Breast epithelium (tissue), 3 donors: ENCODE measurements around the gene CADM1.

Source experiments
- POLR2A ChIP-seq: fragments of 450-650 bp; IDR thresholded peaks from one replicate; pipeline ENCODE4 v1.6.1; 2016; ENCODE audit warnings: antibody characterized with exemption, mild to moderate bottlenecking, moderate library complexity
- POLR2AphosphoS5 ChIP-seq, 3 donors: sonication (generic); formaldehyde crosslinking; IDR thresholded peaks; one replicate each; pipeline ENCODE4 v1.6.1; 2017; ENCODE audit warnings: antibody characterized with exemption in 3 of 3
- TF ChIP-seq, protein P1 (sequence below), 3 donors: fragments of 450-650 bp; IDR thresholded peaks; one replicate each; pipeline ENCODE4 v1.5.1; 2016 to 2017; ENCODE audit warnings: antibody characterized with exemption in 3 of 3, mild to moderate bottlenecking in 3 of 3, moderate library complexity in 3 of 3

DNA sequence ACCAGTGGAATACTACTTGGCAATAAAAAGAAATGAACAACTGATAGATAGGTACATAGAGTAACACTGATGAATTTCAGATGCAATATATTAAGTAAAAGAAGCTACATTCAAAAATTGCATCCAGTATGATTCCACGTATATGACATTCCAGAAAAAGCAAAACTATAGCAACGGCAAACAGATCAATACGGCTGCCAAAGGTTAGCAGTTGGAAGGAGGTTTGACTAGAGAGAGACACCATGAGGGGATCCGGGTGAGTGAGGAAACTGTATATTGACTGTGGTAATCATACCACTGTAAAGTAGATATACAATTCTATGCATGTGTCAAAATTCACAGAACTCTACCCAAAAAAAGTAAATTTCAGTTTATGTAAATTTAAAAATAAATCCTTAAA, 28.7 kb downstream of the CADM1 start:
- TF ChIP-seq, protein P1, sequence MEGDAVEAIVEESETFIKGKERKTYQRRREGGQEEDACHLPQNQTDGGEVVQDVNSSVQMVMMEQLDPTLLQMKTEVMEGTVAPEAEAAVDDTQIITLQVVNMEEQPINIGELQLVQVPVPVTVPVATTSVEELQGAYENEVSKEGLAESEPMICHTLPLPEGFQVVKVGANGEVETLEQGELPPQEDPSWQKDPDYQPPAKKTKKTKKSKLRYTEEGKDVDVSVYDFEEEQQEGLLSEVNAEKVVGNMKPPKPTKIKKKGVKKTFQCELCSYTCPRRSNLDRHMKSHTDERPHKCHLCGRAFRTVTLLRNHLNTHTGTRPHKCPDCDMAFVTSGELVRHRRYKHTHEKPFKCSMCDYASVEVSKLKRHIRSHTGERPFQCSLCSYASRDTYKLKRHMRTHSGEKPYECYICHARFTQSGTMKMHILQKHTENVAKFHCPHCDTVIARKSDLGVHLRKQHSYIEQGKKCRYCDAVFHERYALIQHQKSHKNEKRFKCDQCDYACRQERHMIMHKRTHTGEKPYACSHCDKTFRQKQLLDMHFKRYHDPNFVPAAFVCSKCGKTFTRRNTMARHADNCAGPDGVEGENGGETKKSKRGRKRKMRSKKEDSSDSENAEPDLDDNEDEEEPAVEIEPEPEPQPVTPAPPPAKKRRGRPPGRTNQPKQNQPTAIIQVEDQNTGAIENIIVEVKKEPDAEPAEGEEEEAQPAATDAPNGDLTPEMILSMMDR (IDR thresholded peaks at IDR 0.05): no peak
- TF ChIP-seq POLR2A (no peak), POLR2AphosphoS5 (IDR thresholded peaks at IDR 0.05) (no peak)
